SU-DHL-6 (cell line): ENCODE results near the gene FBXO11.

ENCODE experiments used
- H2AFZ ChIP-seq: fragments of 200-600 bp; sonication (generic); 2 replicates; pipeline ENCODE4 v1.6.1; 2014; ENCODE audit warnings: low read depth, mild to moderate bottlenecking, moderate library complexity, mixed read lengths, antibody characterized with exemption, low read length; ENCODE audit not compliant: severe bottlenecking
- H3F3A ChIP-seq: fragments of 200-600 bp; shearing (Covaris generic); 2 replicates; pipeline ENCODE4 v1.6.0; 2016; ENCODE audit warnings: antibody characterized with exemption, mild to moderate bottlenecking; ENCODE audit not compliant: insufficient read depth
- H3K27ac ChIP-seq: fragments of 200-600 bp; sonication (generic); 2 replicates; pipeline ENCODE4 v1.5.1; 2016; ENCODE audit warnings: low read depth, mild to moderate bottlenecking, low read length, moderate library complexity, mixed read lengths
- H3K27me3 ChIP-seq: fragments of 200-600 bp; sonication (generic), shearing (Covaris generic); 2 replicates; pipeline ENCODE4 v1.6.0; 2014; ENCODE audit warnings: mild to moderate bottlenecking, low read length
- H3K36me3 ChIP-seq: fragments of 200-600 bp; sonication (generic); 2 replicates; pipeline ENCODE4 v1.6.1; 2014; ENCODE audit warnings: mild to moderate bottlenecking, low read length, mixed read lengths
- H3K4me2 ChIP-seq: fragments of 300-600, 200-600 bp; shearing (Covaris generic), sonication (generic); 2 replicates; pipeline ENCODE4 v1.6.0; 2014; ENCODE audit warnings: low read length, low read depth, mild to moderate bottlenecking; ENCODE audit not compliant: poor library complexity, severe bottlenecking
- H3K4me3 ChIP-seq: fragments of 200-600 bp; sonication (generic); 2 replicates; pipeline ENCODE4 v1.5.1; 2014; ENCODE audit warnings: antibody characterized with exemption, low read length, mild to moderate bottlenecking, mixed read lengths; ENCODE audit not compliant: insufficient read depth, poor library complexity, severe bottlenecking
- H3K79me2 ChIP-seq: fragments of 200-600 bp; sonication (generic); 2 replicates; pipeline ENCODE4 v1.6.1; 2014; ENCODE audit warnings: mild to moderate bottlenecking, low read length, moderate library complexity; ENCODE audit not compliant: insufficient read depth
- H3K9ac ChIP-seq: fragments of 200-600 bp; sonication (generic); 2 replicates; pipeline ENCODE4 v1.7.0; 2014; ENCODE audit warnings: mild to moderate bottlenecking, low read length
- H3K9me2 ChIP-seq: fragments of 200-600 bp; sonication (generic); replicated peaks from 2 replicates; pipeline ENCODE4 v1.6.1; 2014; ENCODE audit warnings: low read length; ENCODE audit not compliant: insufficient read depth
- H3K9me3 ChIP-seq: fragments of 200-600 bp; sonication (generic); 2 replicates; pipeline ENCODE4 v1.6.1; 2014; ENCODE audit warnings: low read length, mixed read lengths; ENCODE audit not compliant: insufficient read depth
- H4K20me1 ChIP-seq: fragments of 200-600 bp; sonication (generic); 2 replicates; pipeline ENCODE4 v1.6.1; 2014; ENCODE audit warnings: low read depth, mild to moderate bottlenecking, antibody characterized with exemption, low read length, moderate library complexity, mixed read lengths
- EZH2phosphoT487 ChIP-seq: fragments of 200-600 bp; sonication (generic), shearing (Covaris generic); conservative IDR thresholded peaks from 2 replicates; pipeline ENCODE4 v1.6.1; 2018; ENCODE audit warnings: mild to moderate bottlenecking, antibody characterized with exemption, low read length, moderate library complexity, mixed read lengths
- TF ChIP-seq, protein P1 (sequence below): fragments of 200-600 bp; sonication (generic); IDR thresholded peaks from one replicate; pipeline ENCODE4 v1.5.1; 2017; ENCODE audit warnings: antibody characterized with exemption, mild to moderate bottlenecking, low read length, moderate library complexity; ENCODE audit not compliant: insufficient read depth, poor library complexity, severe bottlenecking

The FBXO11 gene

DNA sequence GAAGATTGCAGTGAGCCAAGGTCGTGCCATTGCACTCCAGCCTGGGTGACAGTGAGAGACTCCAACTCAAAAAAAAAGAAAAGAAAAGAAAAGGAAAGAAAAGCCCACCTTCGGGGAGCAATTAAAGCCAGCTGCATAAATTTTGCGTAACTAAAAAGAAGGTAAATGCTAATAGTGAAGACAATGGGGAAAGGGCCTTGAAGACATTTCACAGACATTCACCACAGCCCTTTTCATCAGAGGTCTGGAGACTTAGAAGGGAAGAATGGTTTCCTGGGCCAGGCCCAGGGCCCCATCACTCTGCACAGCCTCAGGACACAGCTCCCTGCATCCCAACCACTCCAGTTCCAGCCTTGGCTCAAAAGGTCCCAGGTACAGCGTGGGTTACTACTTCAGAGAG is 158.4 kb downstream of the FBXO11 start:
- no peak overlapping the region for H3K4me3 ChIP-seq
- H3K4me2 ChIP-seq = no peak overlapping the region
- H3K27me3 ChIP-seq = no peaks in the 10 kb centered on the region
- H3K36me3 ChIP-seq = peaks cover 49% of the 10 kb centered on the region
- no peak overlapping the region for H2AFZ ChIP-seq
- H3K27ac ChIP-seq = 0 out of 2 replicates have a peak overlapping the region, but pooled peaks have one; percentile 2
- no peaks in the 10 kb centered on the region for H3K9me2 ChIP-seq
- no peaks in the 10 kb centered on the region for H4K20me1 ChIP-seq
- H3K79me2 ChIP-seq = peaks cover 76% of the 10 kb centered on the region
- H3F3A ChIP-seq = peaks cover 21% of the 10 kb centered on the region
- no peak overlapping the region for H3K9ac ChIP-seq
- TF ChIP-seq, protein P1, sequence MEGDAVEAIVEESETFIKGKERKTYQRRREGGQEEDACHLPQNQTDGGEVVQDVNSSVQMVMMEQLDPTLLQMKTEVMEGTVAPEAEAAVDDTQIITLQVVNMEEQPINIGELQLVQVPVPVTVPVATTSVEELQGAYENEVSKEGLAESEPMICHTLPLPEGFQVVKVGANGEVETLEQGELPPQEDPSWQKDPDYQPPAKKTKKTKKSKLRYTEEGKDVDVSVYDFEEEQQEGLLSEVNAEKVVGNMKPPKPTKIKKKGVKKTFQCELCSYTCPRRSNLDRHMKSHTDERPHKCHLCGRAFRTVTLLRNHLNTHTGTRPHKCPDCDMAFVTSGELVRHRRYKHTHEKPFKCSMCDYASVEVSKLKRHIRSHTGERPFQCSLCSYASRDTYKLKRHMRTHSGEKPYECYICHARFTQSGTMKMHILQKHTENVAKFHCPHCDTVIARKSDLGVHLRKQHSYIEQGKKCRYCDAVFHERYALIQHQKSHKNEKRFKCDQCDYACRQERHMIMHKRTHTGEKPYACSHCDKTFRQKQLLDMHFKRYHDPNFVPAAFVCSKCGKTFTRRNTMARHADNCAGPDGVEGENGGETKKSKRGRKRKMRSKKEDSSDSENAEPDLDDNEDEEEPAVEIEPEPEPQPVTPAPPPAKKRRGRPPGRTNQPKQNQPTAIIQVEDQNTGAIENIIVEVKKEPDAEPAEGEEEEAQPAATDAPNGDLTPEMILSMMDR = no peak
- TF ChIP-seq EZH2phosphoT487 = no peak
- no peaks in the 10 kb centered on the region for H3K9me3 ChIP-seq

- H3K9me2 ChIP-seq = no peaks in the 10 kb centered on the region
- H2AFZ ChIP-seq = no peak overlapping the region
Measured at GRCh38 chr2:47744074-47744473, 162.2 kb downstream of the FBXO11 start.

GRCh38 chr2:47741637-47742036 is 164.7 kb downstream of the FBXO11 start:
- Histone ChIP-seq H3K9me2 (no peaks in the 10 kb centered on the region), H3K36me3 (peaks cover 45% of the 10 kb centered on the region), H3K9ac (peak overlapping the region; percentile 21; the same call in 1 of the 2 replicates), H3K79me2 (peaks cover 50% of the 10 kb centered on the region), H3K27me3 (no peaks in the 10 kb centered on the region), H3F3A (peaks cover 19% of the 10 kb centered on the region; the same call in 1 of the 2 replicates), H2AFZ (no peak overlapping the region), H4K20me1 (no peaks in the 10 kb centered on the region), H3K4me3 (no peak overlapping the region), H3K4me2 (peak overlapping the region; percentile 2), H3K27ac (peak overlapping the region; percentile 65), H3K9me3 (no peaks in the 10 kb centered on the region)
- TF ChIP-seq, protein P1 = no peak
- TF ChIP-seq EZH2phosphoT487 = no peak

More at GRCh38 chr2:47744074-47744473, 162.2 kb downstream of the FBXO11 start:
- Histone ChIP-seq H3K27ac (peak overlapping the region; percentile 65), H3K79me2 (peaks cover 61% of the 10 kb centered on the region), H3K9ac (no peak overlapping the region), H3K4me3 (no peak overlapping the region), H3F3A (peaks cover 15% of the 10 kb centered on the region; the same call in 1 of the 2 replicates), H4K20me1 (no peaks in the 10 kb centered on the region), H3K9me3 (no peaks in the 10 kb centered on the region), H3K4me2 (no peak overlapping the region), H3K36me3 (peaks cover 50% of the 10 kb centered on the region), H3K27me3 (no peaks in the 10 kb centered on the region)
- no peak for TF ChIP-seq EZH2phosphoT487
- TF ChIP-seq, protein P1 = no peak
